Activated naive CD8-positive, alpha-beta T cell treated with anti-CD3 and anti-CD28 coated beads, Interleukin-2, amount 10 ng/mL, durations not matched to agents 7 days and 5 days (primary cell): ENCODE results near the gene SDK2. TPM values are rescaled to one million over a fixed set of nuclear protein-coding genes. Genes with fewer than 3 reads are reported as not detected.

ENCODE experiments used
- ATAC-seq: fragments of 150-1000 bp; cut with Tn5 transposase; one replicate; pipeline ENCODE4 v1.10.0; 2021; ENCODE audit warnings: low read depth, moderate library complexity
- POLR2A ChIA-PET: fragments of 350-600 bp; sonication (Branson Sonifier 250); formaldehyde crosslinking; loops from one replicate; lab custom pipeline; 2021; ENCODE audit warnings: antibody characterized with exemption; lab: Charles Lee
- DNase-seq: peaks from one replicate; pipeline ENCODE4 v3.0.0; 2021
- H3K27ac Mint-ChIP-seq: one replicate; pipeline ENCODE4 v1.8.0; 2022; ENCODE audit warnings: mild to moderate bottlenecking, mixed read lengths
- H3K27me3 Mint-ChIP-seq: one replicate; pipeline ENCODE4 v1.8.0; 2022; ENCODE audit warnings: mild to moderate bottlenecking, moderate library complexity, mixed read lengths
- H3K36me3 Mint-ChIP-seq: one replicate; pipeline ENCODE4 v1.8.0; 2021; ENCODE audit warnings: mild to moderate bottlenecking, mixed read lengths
- H3K4me1 Mint-ChIP-seq: one replicate; pipeline ENCODE4 v1.8.0; 2021; ENCODE audit warnings: mixed read lengths
- H3K4me3 Mint-ChIP-seq: one replicate; pipeline ENCODE4 v1.8.0; 2022; ENCODE audit warnings: mild to moderate bottlenecking, moderate library complexity, mixed read lengths
- H3K9me3 Mint-ChIP-seq: one replicate; pipeline ENCODE4 v1.8.0; 2021; ENCODE audit warnings: mixed read lengths
- total RNA-seq, 2 experiments: library from RNA; stranded (reverse); gene quantifications; one replicate each; pipeline ENCODE4 v1.2.3, GENCODE V29; 2021

Gene SDK2
- total RNA-seq, 2 experiments from 2014 or later = 29.3 to 31.1 TPM

GRCh38 chr17:73532421-73532901 is 111.8 kb downstream of the SDK2 start:
- H3K27ac Mint-ChIP-seq = peak overlapping the region; percentile 15
- H3K9me3 Mint-ChIP-seq = no peaks in the 10 kb centered on the region
- POLR2A ChIA-PET = no interaction called here
- H3K4me1 Mint-ChIP-seq = peaks cover 13% of the 10 kb centered on the region
- ATAC-seq = no peak
- no peak for DNase-seq
- no peaks in the 10 kb centered on the region for H3K27me3 Mint-ChIP-seq
- no peaks in the 10 kb centered on the region for H3K36me3 Mint-ChIP-seq
- no peak overlapping the region for H3K4me3 Mint-ChIP-seq

GRCh38 chr17:73531158-73531557 is 113.1 kb downstream of the SDK2 start:
- Mint-ChIP-seq H3K27ac (no peak overlapping the region), H3K9me3 (no peaks in the 10 kb centered on the region), H3K27me3 (no peaks in the 10 kb centered on the region), H3K4me1 (peaks cover 13% of the 10 kb centered on the region), H3K36me3 (no peaks in the 10 kb centered on the region), H3K4me3 (no peak overlapping the region)
- DNase-seq (no peak), ATAC-seq (no peak)
- POLR2A ChIA-PET = no interaction called here

DNA sequence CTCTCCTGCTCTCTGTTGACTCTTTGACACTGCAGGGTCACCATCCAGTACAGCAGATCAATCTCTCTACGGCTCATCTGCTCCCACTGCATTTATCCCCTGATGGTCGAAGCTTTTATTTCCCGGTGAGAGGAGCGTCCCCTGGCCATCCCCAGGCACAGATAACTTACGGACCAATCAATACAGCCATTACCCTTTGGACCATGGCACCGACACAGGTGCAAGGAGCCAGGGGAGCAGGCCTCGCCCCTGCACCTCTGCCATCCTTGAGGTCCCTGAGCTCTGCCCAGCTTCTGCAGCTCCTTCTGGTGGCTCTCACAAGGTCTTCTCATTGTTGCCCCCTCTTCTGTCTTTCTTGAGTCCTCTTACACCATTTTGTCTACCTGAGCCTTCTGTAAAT is 115.6 kb downstream of the SDK2 start:
- POLR2A ChIA-PET = no interaction called here
- H3K27me3 Mint-ChIP-seq = peaks cover 2% of the 10 kb centered on the region
- peaks cover 6% of the 10 kb centered on the region for H3K4me1 Mint-ChIP-seq

GRCh38 chr17:73526952-73527351 is 117.3 kb downstream of the SDK2 start:
- POLR2A ChIA-PET = interaction anchor here (0.6 kb wide), 1 partner anchor 454 kb away, joined by 3 read pairs; no protein-coding TSS in a partner anchor

More for the DNA sequence above, 115.6 kb downstream of the SDK2 start:
- Mint-ChIP-seq H3K9me3 (no peaks in the 10 kb centered on the region), H3K27ac (no peak overlapping the region), H3K4me3 (no peak overlapping the region), H3K36me3 (no peaks in the 10 kb centered on the region)
- DNase-seq (no peak), ATAC-seq (no peak)

DNA sequence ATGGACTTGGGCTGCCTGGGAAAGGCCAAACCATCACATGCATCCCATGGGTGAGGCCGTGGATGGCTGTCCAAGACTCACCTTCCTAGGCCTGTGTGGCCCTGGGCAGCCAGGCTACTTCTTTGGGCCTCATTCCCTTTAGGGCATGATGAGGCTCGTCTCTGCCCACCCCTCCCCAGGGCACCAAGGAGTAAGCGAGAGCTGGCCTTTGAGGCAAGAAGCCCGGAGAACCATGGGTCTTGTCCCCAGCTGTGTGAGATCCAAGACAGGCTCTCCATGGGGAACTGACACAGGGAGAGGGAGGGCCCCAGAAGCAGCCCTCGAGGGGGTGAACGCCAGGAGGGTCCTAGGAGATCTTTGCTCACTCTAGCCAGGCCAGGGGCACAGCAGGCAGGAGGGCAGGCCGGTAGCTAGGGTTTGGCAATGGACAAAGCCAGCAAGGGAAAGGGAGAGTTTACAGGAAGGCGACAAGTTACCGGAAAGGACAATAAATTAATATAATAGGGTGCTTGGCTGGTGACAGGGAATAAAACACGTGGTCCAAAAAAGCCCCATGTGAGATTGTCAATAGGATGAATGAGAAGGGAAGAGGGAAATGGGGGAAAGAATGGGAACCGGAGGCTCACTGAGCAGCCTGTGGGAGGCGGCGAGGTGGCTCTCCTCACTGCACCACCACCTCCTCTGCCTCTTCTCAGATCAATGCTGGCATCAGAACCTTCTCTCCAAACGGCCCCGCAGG is 119.1 kb downstream of the SDK2 start:
- POLR2A ChIA-PET = no interaction called here
- ATAC-seq (no peak), DNase-seq (no peak)
- Mint-ChIP-seq H3K27me3 (peaks cover 2% of the 10 kb centered on the region), H3K27ac (no peak overlapping the region), H3K4me1 (no peaks in the 10 kb centered on the region), H3K36me3 (no peaks in the 10 kb centered on the region), H3K9me3 (no peaks in the 10 kb centered on the region), H3K4me3 (no peak overlapping the region)

More at GRCh38 chr17:73526952-73527351, 117.3 kb downstream of the SDK2 start:
- no peak overlapping the region for H3K4me3 Mint-ChIP-seq
- H3K4me1 Mint-ChIP-seq = peaks cover 2% of the 10 kb centered on the region
- ATAC-seq = no peak
- no peaks in the 10 kb centered on the region for H3K36me3 Mint-ChIP-seq
- H3K9me3 Mint-ChIP-seq = no peaks in the 10 kb centered on the region
- peaks cover 2% of the 10 kb centered on the region for H3K27me3 Mint-ChIP-seq
- DNase-seq = no peak
- H3K27ac Mint-ChIP-seq = no peak overlapping the region

GRCh38 chr17:73522696-73523095 is 121.5 kb downstream of the SDK2 start:
- Mint-ChIP-seq H3K4me3 (no peak overlapping the region), H3K27me3 (peaks cover 2% of the 10 kb centered on the region), H3K9me3 (no peaks in the 10 kb centered on the region), H3K36me3 (no peaks in the 10 kb centered on the region), H3K4me1 (no peaks in the 10 kb centered on the region), H3K27ac (no peak overlapping the region)
- DNase-seq (no peak), ATAC-seq (no peak)
- POLR2A ChIA-PET = no interaction called here

DNA sequence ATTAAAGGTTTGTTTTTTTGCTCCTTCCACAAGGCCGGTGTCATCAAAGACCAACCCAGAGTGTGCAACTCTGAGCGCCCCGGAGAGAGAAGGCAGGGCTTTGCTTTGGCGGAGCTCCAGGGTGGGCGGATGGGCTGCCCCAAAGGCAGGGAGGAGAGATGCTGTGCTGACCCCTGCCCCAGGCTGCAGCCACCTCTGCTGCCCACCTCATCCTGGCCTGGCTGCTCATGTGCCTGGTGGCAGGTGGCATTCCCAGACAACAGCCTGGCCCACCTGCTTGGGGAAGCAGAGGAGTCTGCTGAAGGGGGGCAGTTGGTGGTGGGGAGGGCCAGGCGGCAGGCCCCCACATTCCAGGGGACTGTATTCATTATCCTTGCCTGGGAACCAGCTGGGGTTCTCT is 122.1 kb downstream of the SDK2 start:
- H3K27me3 Mint-ChIP-seq = peaks cover 2% of the 10 kb centered on the region
- POLR2A ChIA-PET = no interaction called here
- no peak for ATAC-seq
- DNase-seq = no peak
- no peak overlapping the region for H3K4me3 Mint-ChIP-seq
- H3K9me3 Mint-ChIP-seq = no peaks in the 10 kb centered on the region
- H3K36me3 Mint-ChIP-seq = no peaks in the 10 kb centered on the region
- H3K4me1 Mint-ChIP-seq = no peaks in the 10 kb centered on the region
- H3K27ac Mint-ChIP-seq = no peak overlapping the region

- POLR2A ChIA-PET = no interaction called here
- ATAC-seq (no peak), DNase-seq (no peak)
- Mint-ChIP-seq H3K9me3 (no peaks in the 10 kb centered on the region), H3K27me3 (peaks cover 2% of the 10 kb centered on the region), H3K36me3 (no peaks in the 10 kb centered on the region), H3K4me3 (no peak overlapping the region), H3K4me1 (no peaks in the 10 kb centered on the region), H3K27ac (no peak overlapping the region)
Measured at GRCh38 chr17:73521376-73521775, 122.9 kb downstream of the SDK2 start.

GRCh38 chr17:73520369-73520761 is 123.9 kb downstream of the SDK2 start:
- Mint-ChIP-seq H3K27ac (no peak overlapping the region), H3K4me3 (no peak overlapping the region), H3K27me3 (peaks cover 2% of the 10 kb centered on the region), H3K36me3 (no peaks in the 10 kb centered on the region), H3K4me1 (no peaks in the 10 kb centered on the region), H3K9me3 (no peaks in the 10 kb centered on the region)
- POLR2A ChIA-PET = no interaction called here
- ATAC-seq (no peak), DNase-seq (no peak)

DNA sequence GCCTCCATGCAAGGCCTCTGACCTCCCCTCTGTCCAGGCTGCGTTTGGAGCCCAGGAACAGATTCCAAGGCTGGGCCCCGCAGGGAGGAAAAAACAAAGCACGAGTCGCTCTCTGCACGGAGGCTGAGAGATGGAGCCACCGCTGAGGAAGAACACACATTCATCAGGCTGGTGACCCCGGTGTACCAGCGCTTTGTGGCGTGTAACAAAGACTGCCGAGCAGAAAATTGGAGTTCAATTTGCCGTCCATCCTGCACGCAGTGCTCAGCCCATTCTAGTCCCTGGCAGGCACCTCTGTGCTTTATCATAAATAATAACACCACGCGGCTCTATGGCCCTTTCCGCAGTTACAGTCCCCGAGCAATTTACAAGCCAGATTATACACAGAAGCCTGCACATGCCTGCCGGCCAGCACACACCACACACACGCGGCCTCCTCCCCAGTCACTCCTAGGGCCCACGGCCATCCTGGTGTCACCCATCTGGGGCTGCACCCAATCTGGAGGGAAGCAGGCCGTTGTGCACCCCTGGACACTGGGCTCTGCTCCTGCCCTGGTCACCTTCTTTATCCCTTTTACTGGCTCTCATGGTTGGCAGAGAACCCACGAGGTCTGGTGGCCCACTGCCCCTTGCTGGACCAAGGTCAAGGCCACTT is 124.4 kb downstream of the SDK2 start:
- Mint-ChIP-seq H3K9me3 (no peaks in the 10 kb centered on the region), H3K4me3 (no peak overlapping the region), H3K27me3 (no peaks in the 10 kb centered on the region), H3K27ac (no peak overlapping the region), H3K4me1 (no peaks in the 10 kb centered on the region), H3K36me3 (no peaks in the 10 kb centered on the region)
- POLR2A ChIA-PET = no interaction called here
- no peak for ATAC-seq
- no peak for DNase-seq

DNA sequence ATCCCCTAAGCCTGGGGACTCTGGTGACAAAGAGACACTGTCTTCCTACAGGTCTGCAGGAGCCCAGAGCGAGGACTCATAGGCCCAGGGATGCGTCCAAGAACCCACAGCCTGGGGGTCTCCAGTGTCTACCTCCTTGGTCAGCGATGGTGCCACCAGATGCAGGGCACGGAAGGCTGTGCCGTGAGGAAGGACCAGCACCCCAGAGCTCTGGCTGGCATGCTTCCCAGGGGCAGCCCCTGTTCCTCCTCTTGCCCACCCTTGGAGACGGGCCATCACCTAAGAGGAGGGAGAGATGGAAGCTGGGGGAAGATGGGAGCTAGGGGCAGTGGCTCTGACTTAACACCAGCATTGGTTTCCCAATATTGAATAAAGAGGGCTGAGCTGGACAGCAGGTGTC is 125.2 kb downstream of the SDK2 start:
- no peaks in the 10 kb centered on the region for H3K27me3 Mint-ChIP-seq

DNA sequence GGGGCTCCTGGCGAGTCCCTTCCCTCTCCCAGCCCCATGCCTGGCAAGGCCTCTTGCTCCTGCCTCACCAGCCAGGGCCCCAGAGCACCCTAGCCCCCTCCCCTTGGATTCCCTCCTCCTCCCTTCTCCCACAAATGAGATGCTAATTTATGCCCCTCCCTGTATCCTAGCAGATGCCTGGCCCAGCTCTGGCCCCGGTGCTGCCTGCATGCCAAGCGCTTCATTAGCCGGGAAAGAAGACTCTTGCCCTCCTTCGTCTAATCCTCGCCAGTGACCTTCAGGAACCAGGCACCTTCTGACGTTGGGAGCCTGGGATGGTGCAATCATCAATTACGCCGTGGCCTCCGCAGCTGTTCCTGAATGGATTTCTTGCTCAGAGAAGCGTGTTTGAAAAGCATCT is 127.8 kb downstream of the SDK2 start:
- DNase-seq (no peak), ATAC-seq (no peak)
- Mint-ChIP-seq H3K9me3 (no peaks in the 10 kb centered on the region), H3K4me1 (no peaks in the 10 kb centered on the region), H3K36me3 (no peaks in the 10 kb centered on the region), H3K27ac (no peak overlapping the region), H3K4me3 (no peak overlapping the region), H3K27me3 (no peaks in the 10 kb centered on the region)
- POLR2A ChIA-PET = no interaction called here

More for the DNA sequence above, 125.2 kb downstream of the SDK2 start:
- no peak overlapping the region for H3K4me3 Mint-ChIP-seq
- ATAC-seq = no peak
- no peaks in the 10 kb centered on the region for H3K9me3 Mint-ChIP-seq
- no peak overlapping the region for H3K27ac Mint-ChIP-seq
- POLR2A ChIA-PET = no interaction called here
- no peaks in the 10 kb centered on the region for H3K4me1 Mint-ChIP-seq
- H3K36me3 Mint-ChIP-seq = no peaks in the 10 kb centered on the region
- no peak for DNase-seq

DNA sequence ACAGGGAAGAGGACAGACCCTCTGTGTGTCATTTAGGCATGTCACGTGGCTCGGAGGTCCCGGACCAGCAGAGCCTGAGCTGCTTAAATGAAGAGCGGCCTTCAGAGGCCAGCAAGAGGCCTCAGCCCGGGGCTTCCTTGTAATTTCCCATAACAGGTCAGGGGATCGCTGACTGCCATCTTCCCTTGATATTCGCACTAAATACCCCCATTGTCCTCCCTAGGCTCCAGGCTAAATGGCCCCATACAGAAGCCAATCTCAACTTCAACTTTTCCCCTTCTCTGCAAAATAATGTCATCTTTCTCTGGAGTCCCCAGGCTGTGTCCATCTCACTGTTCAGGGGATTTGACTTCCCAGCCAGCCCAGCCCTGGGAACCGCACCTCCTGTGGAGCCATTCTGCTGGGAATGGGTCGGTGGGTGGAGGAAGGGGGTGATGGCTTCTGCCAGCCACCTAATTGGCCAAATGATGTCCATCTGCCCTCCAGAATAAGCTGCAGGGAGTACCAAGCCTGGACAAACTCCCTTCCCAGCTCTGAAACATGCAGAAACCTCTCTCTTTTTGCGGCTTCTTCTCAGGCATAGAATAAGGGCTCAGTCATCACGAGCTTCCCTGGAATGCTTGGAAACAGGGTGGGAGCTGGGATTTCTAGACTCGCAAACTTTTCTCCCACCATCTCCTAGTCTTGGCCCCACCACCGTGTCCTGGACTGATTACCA is 129.9 kb downstream of the SDK2 start:
- H3K36me3 Mint-ChIP-seq = no peaks in the 10 kb centered on the region
- DNase-seq (no peak), ATAC-seq (no peak)
- POLR2A ChIA-PET = no interaction called here
- no peaks in the 10 kb centered on the region for H3K27me3 Mint-ChIP-seq
- H3K27ac Mint-ChIP-seq = no peak overlapping the region
- no peaks in the 10 kb centered on the region for H3K9me3 Mint-ChIP-seq
- no peak overlapping the region for H3K4me3 Mint-ChIP-seq
- no peaks in the 10 kb centered on the region for H3K4me1 Mint-ChIP-seq
